DOHH2 (cell line): ENCODE data around the gene GLP2R.

ENCODE experiments used
- H3F3A ChIP-seq: fragments of 200-600 bp; sonication (generic), shearing (Covaris generic); 2 replicates; pipeline ENCODE4 v1.6.0; 2016; ENCODE audit warnings: antibody characterized with exemption, mild to moderate bottlenecking; ENCODE audit not compliant: control insufficient read depth, insufficient read depth
- H3K27ac ChIP-seq: fragments of 200-600 bp; sonication (generic); 2 replicates; pipeline ENCODE4 v1.5.1; 2014; ENCODE audit warnings: low read depth, mild to moderate bottlenecking, low read length, moderate library complexity
- H3K27me3 ChIP-seq: fragments of 200-600 bp; sonication (generic); 2 replicates; pipeline ENCODE4 v1.6.1; 2014; ENCODE audit warnings: mild to moderate bottlenecking, low read length, mixed read lengths; ENCODE audit not compliant: control insufficient read depth
- H3K36me3 ChIP-seq: fragments of 200-600 bp; sonication (generic); 2 replicates; pipeline ENCODE4 v1.6.1; 2014; ENCODE audit warnings: mild to moderate bottlenecking, low read length, moderate library complexity, mixed read lengths; ENCODE audit not compliant: control insufficient read depth
- H3K4me1 ChIP-seq: fragments of 200-600 bp; sonication (generic); 2 replicates; pipeline ENCODE4 v1.6.1; 2014; ENCODE audit warnings: mild to moderate bottlenecking, low read length, mixed read lengths; ENCODE audit not compliant: control insufficient read depth
- H3K4me2 ChIP-seq: fragments of 200-600 bp; sonication (generic); 2 replicates; pipeline ENCODE4 v1.6.0; 2014; ENCODE audit warnings: mild to moderate bottlenecking, low read length, moderate library complexity
- H3K4me3 ChIP-seq: fragments of 200-600 bp; sonication (generic); 2 replicates; pipeline ENCODE4 v1.5.1; 2014; ENCODE audit warnings: mild to moderate bottlenecking, low read length, mixed read lengths
- H3K79me2 ChIP-seq: fragments of 200-600 bp; sonication (generic); 2 replicates; pipeline ENCODE4 v1.6.1; 2014; ENCODE audit warnings: mild to moderate bottlenecking, low read length, mixed read lengths; ENCODE audit not compliant: control insufficient read depth
- H3K9me2 ChIP-seq: fragments of 200-600 bp; sonication (generic); replicated peaks from 2 replicates; pipeline ENCODE4 v1.6.1; 2014; ENCODE audit warnings: mild to moderate bottlenecking, low read length, mixed read lengths; ENCODE audit not compliant: control insufficient read depth
- H3K9me3 ChIP-seq: fragments of 200-600 bp; sonication (generic); 2 replicates; pipeline ENCODE4 v1.6.1; 2014; ENCODE audit warnings: antibody characterized with exemption, low read length, mixed read lengths; ENCODE audit not compliant: control insufficient read depth, insufficient read depth
- H4K20me1 ChIP-seq: fragments of 200-600 bp; sonication (generic); 2 replicates; pipeline ENCODE4 v1.6.0; 2014; ENCODE audit warnings: low read depth, mild to moderate bottlenecking, antibody characterized with exemption, low read length, moderate library complexity; ENCODE audit not compliant: control insufficient read depth, insufficient read depth
- EZH2phosphoT487 ChIP-seq: fragments of 200-600 bp; sonication (generic); IDR thresholded peaks from 2 replicates; pipeline ENCODE4 v1.6.1; 2017; ENCODE audit warnings: borderline replicate concordance, mild to moderate bottlenecking, antibody characterized with exemption, low read length, moderate library complexity, mixed read lengths
- TF ChIP-seq, protein P1 (sequence below): fragments of 200-600 bp; sonication (generic); IDR thresholded peaks from one replicate; pipeline ENCODE4 v1.5.1; 2014; ENCODE audit warnings: antibody characterized with exemption, mild to moderate bottlenecking, low read depth, low read length; ENCODE audit not compliant: poor library complexity, severe bottlenecking

GLP2R gene

GRCh38 chr17:9886141-9886930 lies 60.6 kb downstream of the GLP2R start:
- no peak for TF ChIP-seq EZH2phosphoT487
- TF ChIP-seq, protein P1, sequence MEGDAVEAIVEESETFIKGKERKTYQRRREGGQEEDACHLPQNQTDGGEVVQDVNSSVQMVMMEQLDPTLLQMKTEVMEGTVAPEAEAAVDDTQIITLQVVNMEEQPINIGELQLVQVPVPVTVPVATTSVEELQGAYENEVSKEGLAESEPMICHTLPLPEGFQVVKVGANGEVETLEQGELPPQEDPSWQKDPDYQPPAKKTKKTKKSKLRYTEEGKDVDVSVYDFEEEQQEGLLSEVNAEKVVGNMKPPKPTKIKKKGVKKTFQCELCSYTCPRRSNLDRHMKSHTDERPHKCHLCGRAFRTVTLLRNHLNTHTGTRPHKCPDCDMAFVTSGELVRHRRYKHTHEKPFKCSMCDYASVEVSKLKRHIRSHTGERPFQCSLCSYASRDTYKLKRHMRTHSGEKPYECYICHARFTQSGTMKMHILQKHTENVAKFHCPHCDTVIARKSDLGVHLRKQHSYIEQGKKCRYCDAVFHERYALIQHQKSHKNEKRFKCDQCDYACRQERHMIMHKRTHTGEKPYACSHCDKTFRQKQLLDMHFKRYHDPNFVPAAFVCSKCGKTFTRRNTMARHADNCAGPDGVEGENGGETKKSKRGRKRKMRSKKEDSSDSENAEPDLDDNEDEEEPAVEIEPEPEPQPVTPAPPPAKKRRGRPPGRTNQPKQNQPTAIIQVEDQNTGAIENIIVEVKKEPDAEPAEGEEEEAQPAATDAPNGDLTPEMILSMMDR = no peak
- Histone ChIP-seq H3K4me1 (no peaks in the 10 kb centered on the region), H3K9me3 (peaks cover 14% of the 10 kb centered on the region), H3F3A (no peaks in the 10 kb centered on the region), H3K9me2 (no peaks in the 10 kb centered on the region), H3K36me3 (no peaks in the 10 kb centered on the region), H4K20me1 (no peaks in the 10 kb centered on the region), H3K79me2 (no peaks in the 10 kb centered on the region), H3K27me3 (no peaks in the 10 kb centered on the region), H3K27ac (no peak overlapping the region), H3K4me2 (no peak overlapping the region), H3K4me3 (no peak overlapping the region)

DNA sequence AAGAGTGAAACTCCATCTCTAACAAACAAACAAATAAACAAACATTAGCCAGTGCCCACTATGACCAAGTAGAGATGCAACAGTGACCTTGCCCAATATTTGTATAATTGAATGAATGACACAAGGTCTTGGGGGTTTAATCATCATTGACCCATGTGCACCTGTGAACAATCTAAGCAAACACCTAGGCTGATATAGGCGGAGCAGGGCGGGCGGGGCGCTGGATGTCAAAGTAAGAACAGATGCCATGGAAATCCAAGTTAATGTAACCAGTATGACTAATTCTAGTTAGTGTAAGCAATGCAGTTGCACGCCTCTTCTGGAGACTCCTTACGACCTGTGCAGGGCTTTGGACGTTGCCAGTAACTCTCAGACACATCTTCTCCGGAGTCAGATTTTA lies 61.8 kb downstream of the GLP2R start:
- no peaks in the 10 kb centered on the region for H3K79me2 ChIP-seq
- H4K20me1 ChIP-seq = no peaks in the 10 kb centered on the region
- no peaks in the 10 kb centered on the region for H3K9me2 ChIP-seq
- no peak overlapping the region for H3K4me2 ChIP-seq
- no peaks in the 10 kb centered on the region for H3K27me3 ChIP-seq
- TF ChIP-seq, protein P1 = no peak
- no peak for TF ChIP-seq EZH2phosphoT487
- no peaks in the 10 kb centered on the region for H3K4me1 ChIP-seq
- H3K36me3 ChIP-seq = no peaks in the 10 kb centered on the region
- no peaks in the 10 kb centered on the region for H3F3A ChIP-seq
- no peak overlapping the region for H3K27ac ChIP-seq
- H3K4me3 ChIP-seq = no peak overlapping the region
- peaks cover 10% of the 10 kb centered on the region for H3K9me3 ChIP-seq

GRCh38 chr17:9890124-9890523 lies 64.4 kb downstream of the GLP2R start:
- no peak overlapping the region for H3K4me3 ChIP-seq
- TF ChIP-seq, protein P1 = peak; percentile 78
- TF ChIP-seq EZH2phosphoT487 = no peak

More at GRCh38 chr17:9890124-9890523, 64.4 kb downstream of the GLP2R start:
- Histone ChIP-seq H3K27me3 (no peaks in the 10 kb centered on the region), H3K36me3 (no peaks in the 10 kb centered on the region), H3K9me3 (no peaks in the 10 kb centered on the region), H3K9me2 (no peaks in the 10 kb centered on the region), H3F3A (no peaks in the 10 kb centered on the region), H3K79me2 (no peaks in the 10 kb centered on the region), H3K4me1 (no peaks in the 10 kb centered on the region), H4K20me1 (no peaks in the 10 kb centered on the region), H3K27ac (no peak overlapping the region), H3K4me2 (no peak overlapping the region)
